BJ (cell line): ENCODE results near the gene TNF. TPM values are rescaled to one million over a fixed set of nuclear protein-coding genes. Genes with fewer than 3 reads are reported as not detected.

Experiments used
- CTCF ChIA-PET: fragments of 350-600 bp; formaldehyde crosslinking; extraction: SDS; loops from one replicate; lab custom pipeline; 2021; ENCODE audit warnings: antibody characterized with exemption, inconsistent platforms; lab: Yijun Ruan, JAX
- POLR2A ChIA-PET: fragments of 300-600 bp; sonication (Branson Sonifier 250); formaldehyde crosslinking; extraction: SDS; loops from one replicate; lab custom pipeline; 2021; ENCODE audit warnings: antibody characterized with exemption; lab: Charles Lee
- DNase-seq: peaks from one replicate; pipeline ENCODE4 v3.0.0-alpha.2; 2011; ENCODE audit warnings: low read depth
- H3K27me3 ChIP-seq: 2 replicates; pipeline ENCODE4 v1.6.0; 2011; ENCODE audit warnings: low read length; ENCODE audit not compliant: control insufficient read depth, insufficient read depth
- H3K36me3 ChIP-seq: 2 replicates; pipeline ENCODE4 v1.5.1; 2011; ENCODE audit warnings: low read length; ENCODE audit not compliant: control insufficient read depth, insufficient read depth
- H3K4me3 ChIP-seq: 2 replicates; pipeline ENCODE4 v1.5.1; 2011; ENCODE audit warnings: low read depth, mild to moderate bottlenecking, control low read depth, low read length
- polyA plus RNA-seq: library from polyadenylated mRNA; depleted of rRNA; stranded (reverse); fragments of >200 nt; gene quantifications from 2 replicates; pipeline ENCODE4 v1.2.3, GENCODE V29; 2011
- TF ChIP-seq, protein P1 (sequence below): IDR thresholded peaks from 2 replicates; pipeline ENCODE4 v1.5.1; 2011; ENCODE audit warnings: low read depth, mild to moderate bottlenecking, control low read depth, inconsistent platforms, low read length, moderate library complexity; ENCODE audit not compliant: insufficient read depth

Gene TNF
- polyA plus RNA-seq, 1 experiment: not detected

DNA sequence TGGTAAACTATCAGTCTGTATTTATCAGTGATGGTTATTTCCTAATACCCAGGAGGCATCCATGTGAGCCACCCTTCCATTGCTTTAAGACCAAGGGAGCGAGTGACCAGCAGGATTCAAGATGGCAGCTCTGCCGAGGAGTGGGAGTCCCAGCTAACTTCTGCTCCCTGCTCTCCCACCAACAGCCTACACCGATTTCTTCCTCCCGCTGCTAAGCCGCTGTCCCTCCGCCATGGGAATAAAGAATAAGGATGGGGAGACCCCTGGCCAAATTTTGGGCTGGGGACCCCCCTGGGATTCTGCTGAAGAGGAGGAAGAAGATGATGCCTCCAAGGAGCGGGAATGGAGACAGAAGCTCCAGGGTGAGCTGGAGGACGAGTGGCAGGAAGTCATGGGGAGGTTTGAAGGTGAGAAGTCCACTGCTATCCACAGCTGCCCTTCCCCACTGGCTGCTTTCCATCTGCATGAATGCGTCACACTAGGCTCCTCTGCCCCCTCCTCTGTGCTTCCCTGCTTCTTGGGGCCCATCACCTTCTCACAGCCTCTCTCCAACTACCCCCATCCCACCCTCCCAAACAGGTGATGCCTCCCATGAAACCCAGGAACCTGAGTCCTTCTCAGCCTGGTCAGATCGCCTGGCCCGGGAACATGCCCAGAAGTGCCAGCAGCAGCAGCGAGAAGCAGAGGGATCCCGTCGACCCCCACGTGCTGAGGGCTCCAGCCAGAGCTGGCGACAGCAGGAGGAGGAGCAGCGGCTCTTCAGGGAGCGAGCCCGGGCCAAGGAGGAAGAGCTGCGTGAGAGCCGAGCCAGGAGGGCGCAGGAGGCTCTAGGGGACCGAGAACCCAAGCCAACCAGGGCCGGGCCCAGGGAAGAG lies 17.7 kb upstream of the TNF start:
- CTCF ChIA-PET: interaction anchor here (3.6 kb wide), 1 partner anchor 39 kb away, joined by 29 read pairs; no protein-coding TSS in a partner anchor
- POLR2A ChIA-PET: no interaction called here

GRCh38 chr6:31558318-31558625 lies 17.1 kb upstream of the TNF start:
- H3K4me3 ChIP-seq: no peak overlapping the region
- POLR2A ChIA-PET: no interaction called here
- peaks cover 18% of the 10 kb centered on the region for H3K36me3 ChIP-seq
- no peak for DNase-seq
- TF ChIP-seq, protein P1, sequence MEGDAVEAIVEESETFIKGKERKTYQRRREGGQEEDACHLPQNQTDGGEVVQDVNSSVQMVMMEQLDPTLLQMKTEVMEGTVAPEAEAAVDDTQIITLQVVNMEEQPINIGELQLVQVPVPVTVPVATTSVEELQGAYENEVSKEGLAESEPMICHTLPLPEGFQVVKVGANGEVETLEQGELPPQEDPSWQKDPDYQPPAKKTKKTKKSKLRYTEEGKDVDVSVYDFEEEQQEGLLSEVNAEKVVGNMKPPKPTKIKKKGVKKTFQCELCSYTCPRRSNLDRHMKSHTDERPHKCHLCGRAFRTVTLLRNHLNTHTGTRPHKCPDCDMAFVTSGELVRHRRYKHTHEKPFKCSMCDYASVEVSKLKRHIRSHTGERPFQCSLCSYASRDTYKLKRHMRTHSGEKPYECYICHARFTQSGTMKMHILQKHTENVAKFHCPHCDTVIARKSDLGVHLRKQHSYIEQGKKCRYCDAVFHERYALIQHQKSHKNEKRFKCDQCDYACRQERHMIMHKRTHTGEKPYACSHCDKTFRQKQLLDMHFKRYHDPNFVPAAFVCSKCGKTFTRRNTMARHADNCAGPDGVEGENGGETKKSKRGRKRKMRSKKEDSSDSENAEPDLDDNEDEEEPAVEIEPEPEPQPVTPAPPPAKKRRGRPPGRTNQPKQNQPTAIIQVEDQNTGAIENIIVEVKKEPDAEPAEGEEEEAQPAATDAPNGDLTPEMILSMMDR: no peak
- no peaks in the 10 kb centered on the region for H3K27me3 ChIP-seq
- CTCF ChIA-PET: interaction anchor here (1.4 to 3.6 kb wide), 3 partner anchors 11 to 39 kb away, joined by 3 to 29 read pairs (median 18); partner anchors contain the start of genes LTB and NFKBIL1

More for the DNA sequence above, 17.7 kb upstream of the TNF start:
- peaks cover 18% of the 10 kb centered on the region for H3K36me3 ChIP-seq
- no peak for DNase-seq
- no peak overlapping the region for H3K4me3 ChIP-seq
- TF ChIP-seq, protein P1: no peak
- H3K27me3 ChIP-seq: no peaks in the 10 kb centered on the region

DNA sequence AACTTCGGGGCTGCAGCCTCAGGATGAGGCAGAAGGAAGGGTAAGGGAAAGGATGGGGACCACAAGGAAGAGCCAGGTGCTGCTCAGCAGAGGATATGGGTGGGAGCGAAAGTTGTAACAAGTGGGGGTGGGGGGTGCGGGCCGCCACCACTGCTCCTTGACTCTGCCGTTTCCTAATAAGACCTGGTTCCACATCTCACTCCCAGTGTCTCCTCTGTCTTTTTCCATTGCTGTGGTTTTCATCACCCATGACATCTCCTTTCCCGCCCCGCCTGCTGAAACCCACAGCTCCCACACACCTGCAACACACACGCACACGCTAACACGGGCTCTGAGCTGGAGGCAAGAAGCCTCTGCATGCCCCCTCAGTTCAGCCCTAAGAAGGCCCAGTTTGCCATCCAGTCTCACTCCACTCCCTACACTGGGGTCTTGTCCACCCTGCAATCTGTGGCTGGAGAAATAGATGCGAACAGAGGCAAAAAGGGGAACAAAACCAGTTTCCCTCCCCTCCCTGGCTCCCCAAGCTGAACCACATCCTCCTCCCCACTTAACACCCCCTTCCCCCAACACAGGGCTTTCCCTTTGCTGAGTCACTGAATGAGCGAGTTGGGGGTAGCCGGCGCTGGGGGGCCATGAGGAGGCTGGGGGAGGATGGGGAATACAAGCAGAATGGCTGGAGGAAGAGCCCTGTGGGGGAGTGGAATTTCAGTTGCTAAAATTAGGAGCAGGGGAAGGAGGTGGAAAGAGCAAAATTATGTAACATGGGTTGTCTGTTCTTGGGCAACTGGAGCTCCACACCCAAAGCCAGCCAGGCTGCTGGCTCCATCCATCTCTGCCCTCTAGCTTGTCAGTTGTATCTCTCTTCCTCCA lies 16.5 kb upstream of the TNF start:
- H3K27me3 ChIP-seq: no peaks in the 10 kb centered on the region
- TF ChIP-seq, protein P1: no peak
- ChIA-PET POLR2A (no interaction called here), CTCF (interaction anchor here (0.7 to 3.6 kb wide), 7 partner anchors 11 to 38 kb away, joined by 3 to 29 read pairs (median 3); partner anchors contain the start of genes ATP6V1G2, DDX39B, LST1 and LTB)
- no peak overlapping the region for H3K4me3 ChIP-seq
- DNase-seq: no peak
- H3K36me3 ChIP-seq: peaks cover 18% of the 10 kb centered on the region

- CTCF ChIA-PET: interaction anchor here (0.7 to 3.6 kb wide), 7 partner anchors 12 to 37 kb away, joined by 3 to 29 read pairs (median 3); partner anchors contain the start of genes ATP6V1G2, DDX39B, LST1 and LTB
- Histone ChIP-seq H3K27me3 (no peaks in the 10 kb centered on the region), H3K4me3 (no peak overlapping the region), H3K36me3 (peaks cover 16% of the 10 kb centered on the region)
- TF ChIP-seq, protein P1: no peak
- POLR2A ChIA-PET: no interaction called here
- DNase-seq: no peak
These were observed 15.8 kb upstream of the TNF start for GRCh38 chr6:31559606-31559957.
